CD14-positive monocyte (primary cell): ENCODE results near the gene EIF2S1. TPM values are rescaled to one million over a fixed set of nuclear protein-coding genes. Genes with fewer than 3 reads are reported as not detected.

Experiments
- DNase-seq, 3 donors: peaks; one replicate each; pipeline ENCODE4 v3.0.0-alpha.2; 2011 to 2022
- H2AFZ ChIP-seq: 2 replicates; pipeline ENCODE4 v1.6.0; 2012; ENCODE audit warnings: mild to moderate bottlenecking, low read depth, low read length, inconsistent platforms; ENCODE audit not compliant: insufficient read depth, poor library complexity, severe bottlenecking
- H3K27ac ChIP-seq, 2 donors: 1 replicate in 1 of 2; 2 replicates in 1 of 2; pipeline ENCODE4 v1.5.1; 2012 to 2013; ENCODE audit warnings: low read length in 2 of 2, control low read depth in 1 of 2, inconsistent platforms in 1 of 2, low read depth in 1 of 2, mild to moderate bottlenecking in 1 of 2
- H3K27me3 ChIP-seq, 2 donors: one replicate each; pipeline versions ENCODE4 v1.6.0 to v1.6.1; 2011 to 2013; ENCODE audit warnings: low read length in 2 of 2; ENCODE audit not compliant: control insufficient read depth in 2 of 2, insufficient read depth in 2 of 2
- H3K36me3 ChIP-seq, 2 donors: replicated peaks in 1 of 2; 1 replicate in 1 of 2; 2 replicates in 1 of 2; pipeline versions ENCODE4 v1.5.1 to v1.6.1; 2012 to 2013; ENCODE audit warnings: low read length in 2 of 2, control low read depth in 1 of 2, inconsistent platforms in 1 of 2, mild to moderate bottlenecking in 1 of 2; ENCODE audit not compliant: insufficient read depth in 2 of 2, control insufficient read depth in 1 of 2
- H3K4me1 ChIP-seq, 2 donors: 1 replicate in 1 of 2; 2 replicates in 1 of 2; pipeline versions ENCODE4 v1.5.1 to v1.6.1; 2012 to 2013; ENCODE audit warnings: low read length in 2 of 2, control low read depth in 1 of 2, inconsistent platforms in 1 of 2, mild to moderate bottlenecking in 1 of 2, moderate library complexity in 1 of 2; ENCODE audit not compliant: insufficient read depth in 2 of 2, control insufficient read depth in 1 of 2
- H3K4me2 ChIP-seq: replicated peaks from 2 replicates; pipeline ENCODE3; 2012; ENCODE audit warnings: low read length, moderate library complexity, mild to moderate bottlenecking; ENCODE audit not compliant: poor library complexity, severe bottlenecking; ENCODE audit errors: extremely low read depth
- H3K4me3 ChIP-seq, 3 experiments: fragments of 200-600 bp in 1 of 3; sonication (generic) in 1 of 3; replicated peaks in 1 of 3; 1 replicate in 2 of 3; 2 replicates in 1 of 3; pipeline ENCODE4 v1.5.1; 2011 to 2013; ENCODE audit warnings: low read length in 3 of 3, mild to moderate bottlenecking in 3 of 3, control low read depth in 2 of 3, low read depth in 2 of 3, inconsistent platforms in 1 of 3, moderate library complexity in 1 of 3
- H3K79me2 ChIP-seq: 2 replicates; pipeline ENCODE4 v1.6.0; 2012; ENCODE audit warnings: mild to moderate bottlenecking, control low read depth, inconsistent platforms, low read length, moderate library complexity; ENCODE audit not compliant: insufficient read depth
- H3K9ac ChIP-seq: 2 replicates; pipeline ENCODE4 v1.6.0; 2017; ENCODE audit warnings: low read length, mild to moderate bottlenecking; ENCODE audit not compliant: insufficient read depth, poor library complexity, severe bottlenecking
- H3K9me3 ChIP-seq, 2 donors: replicated peaks in 1 of 2; 1 replicate in 1 of 2; 2 replicates in 1 of 2; pipeline versions ENCODE4 v1.5.1 to v1.6.1; 2012 to 2013; ENCODE audit warnings: low read length in 2 of 2, control low read depth in 1 of 2; ENCODE audit not compliant: control insufficient read depth in 1 of 2, insufficient read depth in 1 of 2
- H4K20me1 ChIP-seq: 2 replicates; pipeline ENCODE4 v1.6.0; 2012; ENCODE audit warnings: mild to moderate bottlenecking, low read length, control low read depth, moderate library complexity; ENCODE audit not compliant: insufficient read depth
- H3K27ac Mint-ChIP-seq, 7 donors: one replicate each; pipeline ENCODE4 v1.8.0; 2020; ENCODE audit warnings: mild to moderate bottlenecking in 7 of 7, mixed read lengths in 7 of 7, moderate library complexity in 6 of 7, inconsistent platforms in 2 of 7
- H3K27me3 Mint-ChIP-seq, 3 donors: one replicate each; pipeline ENCODE4 v1.8.0; 2021 to 2022; ENCODE audit warnings: low read depth in 3 of 3, mild to moderate bottlenecking in 3 of 3, mixed read lengths in 3 of 3, moderate library complexity in 3 of 3, inconsistent platforms in 1 of 3
- H3K36me3 Mint-ChIP-seq, 2 donors: one replicate each; pipeline ENCODE4 v1.8.0; 2020; ENCODE audit warnings: mixed read lengths in 2 of 2, inconsistent platforms in 1 of 2, mild to moderate bottlenecking in 1 of 2
- H3K4me1 Mint-ChIP-seq: one replicate; pipeline ENCODE4 v1.8.0; 2020; ENCODE audit warnings: mild to moderate bottlenecking, mixed read lengths
- H3K4me3 Mint-ChIP-seq, 2 donors: one replicate each; pipeline ENCODE4 v1.8.0; 2020; ENCODE audit warnings: mild to moderate bottlenecking in 2 of 2, mixed read lengths in 2 of 2, moderate library complexity in 1 of 2
- H3K9me3 Mint-ChIP-seq, 7 donors: one replicate each; pipeline ENCODE4 v1.8.0; 2020 to 2022; ENCODE audit warnings: mixed read lengths in 7 of 7, mild to moderate bottlenecking in 6 of 7, moderate library complexity in 6 of 7, inconsistent platforms in 2 of 7
- WGBS: methylation state at CpG from one replicate; pipeline ENCODE4 v1.1.5; 2013; ENCODE audit warnings: missing lambda C conversion rate; ENCODE audit not compliant: insufficient coverage; 5-methylcytosine and 5-hydroxymethylcytosine counted together
- intact Hi-C, 2 donors: fragments of 100-400 bp; cut with micrococcal nuclease; formaldehyde crosslinking; loops; one replicate each; pipeline versions ENCODE4 v1.15.0 to v1.15.1; 2023
- polyA plus RNA-seq, 3 donors: library from polyadenylated mRNA; depleted of rRNA in 1 of 3; unstranded in 2 of 3; stranded (reverse) in 1 of 3; fragments of 300-500 nt in 2 of 3; fragments of >200 nt in 1 of 3; fragmentation: Illumina TruSeq in 2 of 3; gene quantifications; 1 replicate in 2 of 3; 2 replicates in 1 of 3; pipeline ENCODE4 v1.2.3, GENCODE V29; 2012 to 2021
- TF ChIP-seq, protein P1 (sequence below): fragments of 200-600 bp; IDR thresholded peaks from one replicate; pipeline ENCODE4 v1.8.0; 2022; ENCODE audit warnings: antibody characterized with exemption, mild to moderate bottlenecking

Gene EIF2S1
- polyA plus RNA-seq, 3 donors: 21.9 to 111 (median 110) TPM

- Histone ChIP-seq H3K79me2 (no peaks in the 10 kb centered on the region), H4K20me1 (no peaks in the 10 kb centered on the region), H3K27me3 (no peaks in the 10 kb centered on the region), H2AFZ (no peak overlapping the region), H3K9me3 (no peaks in the 10 kb centered on the region), H3K27ac (no peak overlapping the region), H3K9ac (no peak overlapping the region), H3K36me3 (no peaks in the 10 kb centered on the region), H3K4me3 (no peak overlapping the region), H3K4me1 (no peaks in the 10 kb centered on the region), H3K4me2 (no peak overlapping the region)
- WGBS: 89% methylated on average over 13 of the region's 16 CpGs
- intact Hi-C loops: no loop called here
- no peak for DNase-seq
- Mint-ChIP-seq H3K36me3 (no peaks in the 10 kb centered on the region), H3K27ac (no peak overlapping the region), H3K27me3 (peaks cover 3 to 13% (median 7%) of the 10 kb centered on the region in 3 donors), H3K4me3 (no peak overlapping the region), H3K9me3 (peaks cover 0 to 1% (median 0%) of the 10 kb centered on the region in 7 donors), H3K4me1 (peaks cover 2% of the 10 kb centered on the region)
- TF ChIP-seq, protein P1, sequence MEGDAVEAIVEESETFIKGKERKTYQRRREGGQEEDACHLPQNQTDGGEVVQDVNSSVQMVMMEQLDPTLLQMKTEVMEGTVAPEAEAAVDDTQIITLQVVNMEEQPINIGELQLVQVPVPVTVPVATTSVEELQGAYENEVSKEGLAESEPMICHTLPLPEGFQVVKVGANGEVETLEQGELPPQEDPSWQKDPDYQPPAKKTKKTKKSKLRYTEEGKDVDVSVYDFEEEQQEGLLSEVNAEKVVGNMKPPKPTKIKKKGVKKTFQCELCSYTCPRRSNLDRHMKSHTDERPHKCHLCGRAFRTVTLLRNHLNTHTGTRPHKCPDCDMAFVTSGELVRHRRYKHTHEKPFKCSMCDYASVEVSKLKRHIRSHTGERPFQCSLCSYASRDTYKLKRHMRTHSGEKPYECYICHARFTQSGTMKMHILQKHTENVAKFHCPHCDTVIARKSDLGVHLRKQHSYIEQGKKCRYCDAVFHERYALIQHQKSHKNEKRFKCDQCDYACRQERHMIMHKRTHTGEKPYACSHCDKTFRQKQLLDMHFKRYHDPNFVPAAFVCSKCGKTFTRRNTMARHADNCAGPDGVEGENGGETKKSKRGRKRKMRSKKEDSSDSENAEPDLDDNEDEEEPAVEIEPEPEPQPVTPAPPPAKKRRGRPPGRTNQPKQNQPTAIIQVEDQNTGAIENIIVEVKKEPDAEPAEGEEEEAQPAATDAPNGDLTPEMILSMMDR: no peak
Measured at GRCh38 chr14:67395086-67395875, 35.2 kb downstream of the EIF2S1 start.

DNA sequence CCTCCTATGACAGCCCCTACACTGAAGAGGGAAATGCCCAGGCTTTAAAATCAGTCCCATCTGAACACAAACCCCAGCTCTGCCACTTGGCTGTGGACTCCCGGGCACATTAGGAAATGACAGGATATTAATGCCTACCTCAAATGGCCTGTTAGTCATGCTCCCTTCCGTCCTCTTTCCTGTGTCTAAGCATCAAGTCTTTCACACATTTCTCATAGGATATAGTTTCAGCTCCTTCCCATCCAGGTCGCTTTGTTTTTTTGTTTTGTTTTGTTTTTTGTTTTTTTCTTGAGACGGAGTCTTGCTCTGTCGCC is 35.7 kb downstream of the EIF2S1 start:
- H3K4me1 ChIP-seq: no peaks in the 10 kb centered on the region
- H3K9ac ChIP-seq: no peak overlapping the region
- no peak overlapping the region for H3K27ac ChIP-seq
- TF ChIP-seq, protein P1: no peak
- Mint-ChIP-seq H3K9me3 (peaks cover 0 to 1% (median 0%) of the 10 kb centered on the region in 7 donors), H3K27me3 (peaks cover 5 to 11% (median 10%) of the 10 kb centered on the region in 3 donors), H3K4me3 (no peak overlapping the region), H3K4me1 (peaks cover 2% of the 10 kb centered on the region), H3K27ac (no peak overlapping the region), H3K36me3 (no peaks in the 10 kb centered on the region)
- WGBS: 54% methylated on average over 2 of the region's 5 CpGs
- H4K20me1 ChIP-seq: no peaks in the 10 kb centered on the region
- no peak overlapping the region for H3K4me3 ChIP-seq
- intact Hi-C loops: no loop called here
- no peak overlapping the region for H2AFZ ChIP-seq
- H3K9me3 ChIP-seq: no peaks in the 10 kb centered on the region
- no peaks in the 10 kb centered on the region for H3K79me2 ChIP-seq
- no peak overlapping the region for H3K4me2 ChIP-seq
- no peaks in the 10 kb centered on the region for H3K36me3 ChIP-seq
- DNase-seq: no peak
- H3K27me3 ChIP-seq: no peaks in the 10 kb centered on the region
